H9 (cell line): ENCODE measurements around the gene GLYR1. TPM values are rescaled to one million over a fixed set of nuclear protein-coding genes. Genes with fewer than 3 reads are reported as not detected.

ENCODE experiments used
- DNase-seq: peaks from one replicate; pipeline ENCODE4 v3.0.0-alpha.2; 2017
- H2AFZ ChIP-seq: one replicate; pipeline ENCODE4 v1.6.1; 2013; ENCODE audit warnings: mild to moderate bottlenecking, low read length, control low read depth, moderate library complexity
- H2AK5ac ChIP-seq: 2 replicates; pipeline ENCODE4 v1.6.1; 2013; ENCODE audit warnings: low read length, control low read depth, mixed read lengths; ENCODE audit not compliant: insufficient read length
- H2BK120ac ChIP-seq: one replicate; pipeline ENCODE4 v1.6.1; 2013; ENCODE audit warnings: low read depth, mild to moderate bottlenecking, low read length, control low read depth, inconsistent platforms; ENCODE audit not compliant: poor library complexity, severe bottlenecking
- H2BK12ac ChIP-seq: 2 replicates; pipeline ENCODE4 v1.6.1; 2013; ENCODE audit warnings: low read length, control low read depth, mixed read lengths, low read depth; ENCODE audit not compliant: insufficient read length
- H2BK15ac ChIP-seq: 2 replicates; pipeline ENCODE4 v1.6.1; 2013; ENCODE audit warnings: low read depth, low read length, control low read depth
- H2BK20ac ChIP-seq: one replicate; pipeline ENCODE4 v1.6.1; 2013; ENCODE audit warnings: low read depth, mild to moderate bottlenecking, low read length, control low read depth, inconsistent platforms; ENCODE audit not compliant: poor library complexity, severe bottlenecking
- H2BK5ac ChIP-seq: 2 replicates; pipeline ENCODE4 v1.6.1; 2013; ENCODE audit warnings: low read length, control low read depth, mixed read lengths; ENCODE audit not compliant: insufficient read length
- H3K14ac ChIP-seq: 2 replicates; pipeline ENCODE4 v1.6.1; 2013; ENCODE audit warnings: low read length, control low read depth; ENCODE audit not compliant: insufficient read depth
- H3K18ac ChIP-seq: 2 replicates; pipeline ENCODE4 v1.6.1; 2013; ENCODE audit warnings: low read depth, mild to moderate bottlenecking, mixed read lengths, low read length, control low read depth; ENCODE audit not compliant: insufficient read length
- H3K23ac ChIP-seq: 2 replicates; pipeline ENCODE4 v1.6.1; 2013; ENCODE audit warnings: low read length, control low read depth, mixed read lengths, low read depth; ENCODE audit not compliant: insufficient read length
- H3K23me2 ChIP-seq: 2 replicates; pipeline ENCODE4 v1.6.1; 2013; ENCODE audit warnings: low read depth, mild to moderate bottlenecking, mixed read lengths, low read length, control low read depth; ENCODE audit not compliant: insufficient read length, poor library complexity, severe bottlenecking
- H3K27ac ChIP-seq: 2 replicates; pipeline ENCODE4 v1.5.1; 2013; ENCODE audit warnings: low read length, control low read depth, mixed read lengths, low read depth; ENCODE audit not compliant: insufficient read length
- H3K27me3 ChIP-seq: 2 replicates; pipeline ENCODE4 v1.6.1; 2013; ENCODE audit warnings: low read length, control low read depth, inconsistent platforms; ENCODE audit not compliant: insufficient read depth
- H3K4ac ChIP-seq: 2 replicates; pipeline ENCODE4 v1.6.1; 2013; ENCODE audit warnings: low read depth, mild to moderate bottlenecking, control low read depth, inconsistent platforms, low read length, moderate library complexity
- H3K4me1 ChIP-seq: 2 replicates; pipeline ENCODE4 v1.6.1; 2013; ENCODE audit warnings: low read length, control low read depth, inconsistent platforms; ENCODE audit not compliant: insufficient read depth
- H3K4me2 ChIP-seq: 2 replicates; pipeline ENCODE4 v1.6.1; 2013; ENCODE audit warnings: low read length, control low read depth, mixed read lengths; ENCODE audit not compliant: insufficient read length, insufficient read depth
- H3K56ac ChIP-seq: 2 replicates; pipeline ENCODE4 v1.6.1; 2013; ENCODE audit warnings: low read depth, mild to moderate bottlenecking, mixed read lengths, low read length, control low read depth; ENCODE audit not compliant: insufficient read length
- H3K79me1 ChIP-seq: 2 replicates; pipeline ENCODE4 v1.6.1; 2013; ENCODE audit warnings: low read depth, mild to moderate bottlenecking, moderate library complexity, low read length, control low read depth, inconsistent platforms; ENCODE audit not compliant: insufficient read depth, poor library complexity, severe bottlenecking
- H3K79me2 ChIP-seq: 2 replicates; pipeline ENCODE4 v1.6.1; 2013; ENCODE audit warnings: low read length, control low read depth, inconsistent platforms; ENCODE audit not compliant: insufficient read depth
- H3K9ac ChIP-seq: 2 replicates; pipeline ENCODE4 v1.6.1; 2013; ENCODE audit warnings: low read length, control low read depth, mixed read lengths; ENCODE audit not compliant: insufficient read length; ENCODE audit errors: extremely low read depth
- H3K9me3 ChIP-seq: one replicate; pipeline ENCODE4 v1.6.1; 2013; ENCODE audit warnings: low read depth, low read length, inconsistent platforms; ENCODE audit not compliant: control insufficient read depth
- H3T11ph ChIP-seq: one replicate; pipeline ENCODE4 v1.6.1; 2013; ENCODE audit warnings: mild to moderate bottlenecking, low read length, control low read depth, inconsistent platforms
- H4K20me1 ChIP-seq: one replicate; pipeline ENCODE4 v1.6.1; 2013; ENCODE audit not compliant: control insufficient read depth, insufficient read length, insufficient read depth
- H4K5ac ChIP-seq: 2 replicates; pipeline ENCODE4 v1.6.1; 2013; ENCODE audit warnings: low read depth, mild to moderate bottlenecking, mixed read lengths, low read length, control low read depth; ENCODE audit not compliant: insufficient read length
- H4K8ac ChIP-seq: replicated peaks from 2 replicates; pipeline ENCODE4 v1.6.1; 2013; ENCODE audit warnings: low read length, control low read depth, mixed read lengths, low read depth; ENCODE audit not compliant: insufficient read length
- H4K91ac ChIP-seq: 2 replicates; pipeline ENCODE4 v1.6.1; 2013; ENCODE audit warnings: low read depth, mild to moderate bottlenecking, moderate library complexity, mixed read lengths, low read length, control low read depth; ENCODE audit not compliant: insufficient read length
- H3K27ac Mint-ChIP-seq, 3 experiments: 2 replicates in 2 of 3; 3 replicates in 1 of 3; pipeline ENCODE4 v1.8.0; 2020 to 2021; ENCODE audit warnings: mixed read lengths in 3 of 3, mild to moderate bottlenecking in 1 of 3, moderate library complexity in 1 of 3
- H3K27me3 Mint-ChIP-seq: 2 replicates; pipeline ENCODE4 v1.8.0; 2021; ENCODE audit warnings: low read depth, mild to moderate bottlenecking, moderate library complexity, mixed read lengths
- H3K36me3 Mint-ChIP-seq, 3 experiments: 2 replicates in 2 of 3; 3 replicates in 1 of 3; pipeline ENCODE4 v1.8.0; 2020 to 2021; ENCODE audit warnings: low read depth in 3 of 3, mixed read lengths in 3 of 3; ENCODE audit not compliant: insufficient read depth in 1 of 3
- H3K4me1 Mint-ChIP-seq, 2 experiments: 2 replicates each; pipeline ENCODE4 v1.8.0; 2020; ENCODE audit warnings: mixed read lengths in 2 of 2
- H3K4me3 Mint-ChIP-seq, 2 experiments: 2 replicates in 1 of 2; 3 replicates in 1 of 2; pipeline ENCODE4 v1.8.0; 2020 to 2021; ENCODE audit warnings: mild to moderate bottlenecking in 2 of 2, mixed read lengths in 2 of 2, moderate library complexity in 1 of 2
- H3K9me3 Mint-ChIP-seq, 2 experiments: 2 replicates in 1 of 2; 3 replicates in 1 of 2; pipeline ENCODE4 v1.8.0; 2020; ENCODE audit warnings: mild to moderate bottlenecking in 2 of 2, mixed read lengths in 2 of 2, moderate library complexity in 1 of 2
- CTCF ChIP-seq: fragments of 200-600 bp; sonication (generic); conservative IDR thresholded peaks from 3 replicates; pipeline ENCODE4 v1.8.0; 2021; ENCODE audit warnings: antibody characterized with exemption, mild to moderate bottlenecking
- WGBS: extraction: QIAGEN DNeasy Blood & Tissue Kit; methylation state at CpG from one replicate; pipeline ENCODE4 v1.1.7; 2013; ENCODE audit warnings: missing lambda C conversion rate, low lambda C conversion rate, mixed read lengths; ENCODE audit not compliant: insufficient read length; ENCODE audit errors: extremely low coverage; 5-methylcytosine and 5-hydroxymethylcytosine counted together
- total RNA-seq: library from RNA; stranded (reverse); gene quantifications from 2 replicates; pipeline ENCODE4 v1.2.1, GENCODE V29; 2021

The GLYR1 gene
- total RNA-seq, 1 experiment from 2014 or later = 114 TPM

GRCh38 chr16:4755687-4756086 is 91.4 kb downstream of the GLYR1 start:
- Histone ChIP-seq H2AK5ac (no peak overlapping the region), H3K27me3 (no peaks in the 10 kb centered on the region), H4K5ac (no peak overlapping the region), H4K8ac (no peak overlapping the region), H3K23me2 (no peaks in the 10 kb centered on the region), H2BK15ac (no peak overlapping the region), H2BK5ac (no peak overlapping the region), H2BK120ac (no peak overlapping the region), H3K4me2 (no peak overlapping the region), H2BK12ac (no peak overlapping the region), H3K79me1 (no peaks in the 10 kb centered on the region), H3K4ac (no peak overlapping the region), H2BK20ac (no peak overlapping the region), H3K14ac (no peak overlapping the region), H3K56ac (no peak overlapping the region), H3K4me1 (no peaks in the 10 kb centered on the region), H4K20me1 (no peaks in the 10 kb centered on the region), H3K23ac (no peak overlapping the region), H3K9ac (no peak overlapping the region), H3K9me3 (no peaks in the 10 kb centered on the region), H4K91ac (no peak overlapping the region), H2AFZ (no peak overlapping the region), H3K27ac (no peak overlapping the region), H3K18ac (no peak overlapping the region), H3K79me2 (no peaks in the 10 kb centered on the region), H3T11ph (no peak overlapping the region)
- no peak for TF ChIP-seq CTCF
- H3K27ac Mint-ChIP-seq = no peak overlapping the region
- no CpG with 5 or more reads among the region's 6 CpGs for WGBS
- peaks cover 53 to 78% (median 76%) of the 10 kb centered on the region in 3 experiments for H3K36me3 Mint-ChIP-seq
- no peak for DNase-seq
- H3K4me1 Mint-ChIP-seq = no peaks in the 10 kb centered on the region
- H3K27me3 Mint-ChIP-seq = no peaks in the 10 kb centered on the region
- H3K9me3 Mint-ChIP-seq = peaks cover 7 to 9% of the 10 kb centered on the region in 2 experiments; a peak in 3 of 5 replicates
- no peak overlapping the region for H3K4me3 Mint-ChIP-seq
